Kidney (tissue), 14 donors: Measurements from ENCODE around the gene BTG1. TPM values are rescaled to one million over a fixed set of nuclear protein-coding genes. Genes with fewer than 3 reads are reported as not detected.

Source experiments
- DNase-seq, 5 donors: peaks; one replicate each; pipeline ENCODE4 v3.0.0-alpha.2; 2013 to 2020
- FAIRE-seq: peaks from 2 replicates; lab custom pipeline; 2012; peaks lifted over from hg19 to GRCh38; lab: Jason Lieb, UNC
- H3K27ac ChIP-seq, 2 donors: one replicate each; pipeline ENCODE4 v1.7.0; 2013; ENCODE audit warnings: low read depth in 2 of 2, low read length in 2 of 2, inconsistent platforms in 1 of 2
- H3K27me3 ChIP-seq: one replicate; pipeline ENCODE4 v1.7.1; 2013; ENCODE audit warnings: low read length, inconsistent platforms; ENCODE audit not compliant: control insufficient read depth, insufficient read depth
- H3K36me3 ChIP-seq, 3 donors: one replicate each; pipeline versions ENCODE4 v1.7.0 to v1.7.1; 2013; ENCODE audit warnings: low read length in 3 of 3, control low read depth in 1 of 3, inconsistent platforms in 1 of 3; ENCODE audit not compliant: insufficient read depth in 3 of 3, control insufficient read depth in 2 of 3
- H3K4me1 ChIP-seq, 3 donors: one replicate each; pipeline versions ENCODE4 v1.7.0 to v1.7.1; 2013; ENCODE audit warnings: low read length in 3 of 3, inconsistent platforms in 1 of 3, low read depth in 1 of 3; ENCODE audit not compliant: control insufficient read depth in 2 of 3, insufficient read depth in 2 of 3
- H3K4me3 ChIP-seq, 3 donors: one replicate each; pipeline versions ENCODE4 v1.7.0 to v1.8.1; 2013; ENCODE audit warnings: low read length in 3 of 3, control low read depth in 1 of 3, inconsistent platforms in 1 of 3
- H3K9ac ChIP-seq, 3 donors: one replicate each; pipeline versions ENCODE4 v1.7.0 to v1.7.1; 2013; ENCODE audit warnings: low read length in 3 of 3, control low read depth in 1 of 3, inconsistent platforms in 1 of 3
- H3K9me3 ChIP-seq, 3 donors: one replicate each; pipeline versions ENCODE4 v1.7.0 to v1.7.1; 2013; ENCODE audit warnings: low read length in 3 of 3, control low read depth in 1 of 3, inconsistent platforms in 1 of 3; ENCODE audit not compliant: control insufficient read depth in 2 of 3, insufficient read depth in 1 of 3
- intact Hi-C: fragments of 100-400 bp; cut with DNase I; formaldehyde crosslinking; loops from one replicate; pipeline ENCODE4 v1.11.1; 2022
- polyA plus RNA-seq: library from polyadenylated mRNA; stranded (reverse); fragments of 350-450 nt; fragmentation: Illumina TruSeq; extraction: RNeasy Lipid Tissue Mini Kit (QIAGEN cat#74804); gene quantifications from one replicate; pipeline ENCODE4 v1.2.3, GENCODE V29; 2014; ENCODE audit warnings: low read depth, low replicate concordance; ENCODE audit not compliant: insufficient read depth
- total RNA-seq: library from RNA; stranded (reverse); fragmentation: NEBNext Ultra II Directional; extraction: Animal tissue kit (Norgen Biotek cat#: 25700); gene quantifications from one replicate; pipeline ENCODE4 v1.2.1, GENCODE V29; 2021
- TF ChIP-seq, protein P1 (sequence below): IDR thresholded peaks from 3 replicates; pipeline ENCODE4 v1.5.1; 2012; ENCODE audit warnings: mild to moderate bottlenecking, moderate library complexity, borderline replicate concordance; ENCODE audit not compliant: insufficient read depth; ENCODE audit errors: extremely low read depth
- donor health status: control.
- donor health status: control.
- donor health status: control.
- donor health status: control.
- donor health status: control.
- donor health status: DM: yes; HTN: yes; CAD: no.
- donor health status: Normal renal cell carcinoma (clear cell type).

BTG1 gene
- total and polyA plus RNA-seq, 2 donors from 2014 or later = 59.9 to 173 TPM

DNA sequence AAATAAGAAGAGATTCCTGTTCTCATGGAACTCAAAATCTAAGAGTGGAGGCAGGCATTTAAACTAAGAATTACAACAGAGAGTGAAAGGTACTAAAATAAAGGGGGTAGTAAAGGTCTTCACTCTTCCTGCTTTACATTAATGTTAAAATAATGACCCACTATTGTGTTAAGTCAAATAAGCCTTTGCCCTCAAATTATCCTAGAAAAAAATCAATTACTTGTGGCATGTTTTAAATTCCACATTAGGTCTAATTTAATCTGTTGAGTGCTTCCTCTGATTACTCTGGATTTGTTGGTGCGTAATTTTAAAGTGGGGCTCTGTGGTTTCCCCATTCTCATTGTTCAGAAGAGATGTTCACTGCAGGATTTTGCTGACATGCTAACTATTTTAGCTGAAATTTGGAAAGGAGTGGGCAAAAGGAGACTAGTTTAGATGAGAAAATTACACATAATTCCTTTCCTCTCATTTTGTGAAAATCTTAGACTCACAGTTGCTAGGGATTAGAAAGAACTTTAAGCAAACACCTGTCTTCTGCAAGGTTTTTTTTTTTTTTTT is 35.5 kb downstream of the BTG1 start:
- no peak for FAIRE-seq
- H3K27me3 ChIP-seq = no peaks in the 10 kb centered on the region

DNA sequence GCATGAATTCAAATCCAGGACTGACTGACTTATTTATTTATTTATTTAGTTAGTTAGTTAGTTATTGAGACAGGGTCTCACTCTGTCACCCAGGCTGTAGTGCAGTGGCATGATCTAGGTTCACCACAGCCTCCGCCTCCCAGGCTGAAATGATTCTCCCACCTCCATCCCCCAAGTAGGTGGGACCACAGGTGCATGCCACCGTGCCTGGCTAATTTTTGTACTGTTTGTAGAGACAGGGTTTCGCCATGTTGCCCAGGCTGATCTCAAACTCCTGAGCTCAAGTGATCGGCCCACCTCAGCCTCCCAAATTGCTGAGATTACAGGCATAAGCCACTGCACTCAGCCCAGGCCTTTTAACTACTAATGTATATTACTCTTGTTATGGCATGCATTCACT is 36.0 kb downstream of the BTG1 start:
- FAIRE-seq = no peak
- intact Hi-C loops = no loop called here

More for the DNA sequence above, 35.5 kb downstream of the BTG1 start:
- Histone ChIP-seq H3K9me3 (no peaks in the 10 kb centered on the region), H3K4me1 (peaks cover 0 to 4% (median 3%) of the 10 kb centered on the region in 3 donors), H3K4me3 (no peak overlapping the region), H3K36me3 (no peaks in the 10 kb centered on the region), H3K27ac (no peak overlapping the region), H3K9ac (no peak overlapping the region)
- DNase-seq = no peak
- intact Hi-C loops = no loop called here
- TF ChIP-seq, protein P1, sequence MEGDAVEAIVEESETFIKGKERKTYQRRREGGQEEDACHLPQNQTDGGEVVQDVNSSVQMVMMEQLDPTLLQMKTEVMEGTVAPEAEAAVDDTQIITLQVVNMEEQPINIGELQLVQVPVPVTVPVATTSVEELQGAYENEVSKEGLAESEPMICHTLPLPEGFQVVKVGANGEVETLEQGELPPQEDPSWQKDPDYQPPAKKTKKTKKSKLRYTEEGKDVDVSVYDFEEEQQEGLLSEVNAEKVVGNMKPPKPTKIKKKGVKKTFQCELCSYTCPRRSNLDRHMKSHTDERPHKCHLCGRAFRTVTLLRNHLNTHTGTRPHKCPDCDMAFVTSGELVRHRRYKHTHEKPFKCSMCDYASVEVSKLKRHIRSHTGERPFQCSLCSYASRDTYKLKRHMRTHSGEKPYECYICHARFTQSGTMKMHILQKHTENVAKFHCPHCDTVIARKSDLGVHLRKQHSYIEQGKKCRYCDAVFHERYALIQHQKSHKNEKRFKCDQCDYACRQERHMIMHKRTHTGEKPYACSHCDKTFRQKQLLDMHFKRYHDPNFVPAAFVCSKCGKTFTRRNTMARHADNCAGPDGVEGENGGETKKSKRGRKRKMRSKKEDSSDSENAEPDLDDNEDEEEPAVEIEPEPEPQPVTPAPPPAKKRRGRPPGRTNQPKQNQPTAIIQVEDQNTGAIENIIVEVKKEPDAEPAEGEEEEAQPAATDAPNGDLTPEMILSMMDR = no peak

DNA sequence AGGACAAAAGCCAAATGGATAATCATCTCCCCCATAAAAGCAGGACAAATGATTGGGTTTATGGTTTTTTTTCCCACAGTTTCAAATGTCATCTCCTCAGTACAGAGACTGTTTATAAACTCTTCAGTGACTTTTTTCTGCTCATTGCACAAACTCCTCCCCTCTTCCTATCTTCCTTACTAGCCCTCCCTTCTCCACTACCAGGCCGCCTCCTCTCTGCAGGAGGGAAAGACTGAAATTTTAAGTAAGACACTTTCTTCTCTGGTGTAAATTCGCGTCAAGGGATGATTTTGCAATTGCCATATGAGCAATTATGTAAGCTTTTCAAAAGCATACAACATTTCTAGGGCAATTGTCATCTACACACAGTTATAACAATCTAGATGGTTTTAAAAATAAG is 37.0 kb downstream of the BTG1 start:
- Histone ChIP-seq H3K36me3 (no peaks in the 10 kb centered on the region), H3K9me3 (no peaks in the 10 kb centered on the region), H3K4me3 (no peak overlapping the region), H3K27ac (no peak overlapping the region), H3K9ac (no peak overlapping the region), H3K4me1 (peaks cover 0 to 4% (median 3%) of the 10 kb centered on the region in 3 donors), H3K27me3 (no peaks in the 10 kb centered on the region)
- DNase-seq (peak in 3 of 5 donors; percentile 38 to 75 (median 62)), FAIRE-seq (no peak)
- TF ChIP-seq, protein P1 = no peak
- intact Hi-C loops = no loop called here

More for the DNA sequence above, 36.0 kb downstream of the BTG1 start:
- DNase-seq = no peak
- Histone ChIP-seq H3K9me3 (no peaks in the 10 kb centered on the region), H3K27ac (no peak overlapping the region), H3K9ac (no peak overlapping the region), H3K36me3 (no peaks in the 10 kb centered on the region), H3K4me1 (peaks cover 0 to 4% (median 3%) of the 10 kb centered on the region in 3 donors), H3K27me3 (no peaks in the 10 kb centered on the region), H3K4me3 (no peak overlapping the region)
- TF ChIP-seq, protein P1 = no peak

DNA sequence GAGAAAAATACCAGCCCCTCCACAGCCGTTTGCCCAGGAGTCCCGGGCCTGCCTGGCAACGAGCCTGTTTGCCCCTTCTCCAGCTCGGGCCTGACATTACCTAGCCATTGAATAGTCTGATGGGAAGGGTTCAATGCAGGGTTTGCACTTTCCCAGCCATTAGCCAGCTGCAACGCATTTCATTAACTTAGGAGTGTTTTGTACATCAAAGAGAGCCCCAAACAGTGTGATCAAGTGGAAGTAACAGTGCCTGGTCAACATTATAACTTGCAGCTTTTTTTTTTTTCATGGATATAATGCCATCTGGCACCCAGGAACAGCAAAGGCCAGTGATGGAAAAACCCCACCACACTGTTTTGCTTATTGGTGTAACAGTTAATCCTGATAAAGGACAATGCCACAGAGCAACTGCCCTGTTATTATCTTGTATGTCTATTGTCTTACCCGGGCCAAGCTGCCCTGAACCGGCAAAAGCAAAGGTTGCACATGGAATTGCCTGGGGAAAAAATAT is 38.0 kb downstream of the BTG1 start:
- Histone ChIP-seq H3K4me3 (no peak overlapping the region), H3K4me1 (peaks cover 0 to 4% (median 3%) of the 10 kb centered on the region in 3 donors), H3K9me3 (no peaks in the 10 kb centered on the region), H3K9ac (no peak overlapping the region), H3K36me3 (no peaks in the 10 kb centered on the region), H3K27ac (no peak overlapping the region), H3K27me3 (no peaks in the 10 kb centered on the region)
- DNase-seq = no peak
- intact Hi-C loops = no loop called here
- TF ChIP-seq, protein P1 = no peak
- FAIRE-seq = no peak
